GM18499 (cell line): ENCODE measurements around the gene ZNHIT6.

ENCODE experiments used
- ATAC-seq: cut with Tn5 transposase; IDR thresholded peaks from one replicate; pipeline ENCODE4 v1.9.1; 2021; ENCODE audit warnings: moderate number of reproducible peaks; ENCODE audit not compliant: insufficient read depth, unreplicated experiment

ZNHIT6 gene

DNA sequence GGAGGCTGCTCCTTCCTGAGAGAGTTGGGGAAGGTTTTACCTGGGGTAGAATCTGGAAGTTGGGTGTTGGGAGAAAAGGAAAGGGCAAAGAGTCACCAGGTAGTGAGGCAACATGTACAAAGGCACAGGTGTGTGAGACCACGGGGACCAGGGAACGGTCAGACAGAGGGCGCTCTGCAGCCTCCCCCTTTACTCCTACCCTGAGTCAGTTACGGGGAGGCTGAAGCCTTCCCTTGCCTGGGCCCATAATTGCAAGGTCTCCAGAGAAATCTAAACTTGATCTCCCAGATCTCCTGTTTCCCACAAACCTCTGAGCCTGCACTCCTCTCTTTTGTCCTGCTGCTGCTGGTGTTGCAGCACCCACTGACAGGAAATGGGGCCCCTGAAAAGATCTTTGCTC, 105.7 kb downstream of the ZNHIT6 start:
- ATAC-seq: no peak

DNA sequence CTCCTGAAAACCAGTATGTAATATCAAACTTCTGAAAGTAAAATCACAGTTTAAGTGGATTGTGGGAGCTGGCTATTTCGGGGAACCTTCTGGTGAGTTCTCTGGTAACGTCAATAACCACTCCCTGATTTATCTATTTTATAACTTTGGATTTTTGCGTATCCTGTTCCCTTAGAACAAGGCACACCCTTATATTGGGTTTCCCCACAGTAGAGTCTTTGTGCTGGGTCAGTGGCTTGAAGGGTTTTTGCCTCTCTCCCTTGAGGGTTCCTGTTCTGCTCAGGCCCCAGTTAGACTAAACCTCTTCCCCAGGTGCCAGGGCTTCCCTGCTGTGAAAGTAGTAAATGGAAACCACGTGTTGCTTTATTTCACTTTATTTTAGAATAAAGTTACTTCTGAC, 106.3 kb downstream of the ZNHIT6 start:
- no peak for ATAC-seq

DNA sequence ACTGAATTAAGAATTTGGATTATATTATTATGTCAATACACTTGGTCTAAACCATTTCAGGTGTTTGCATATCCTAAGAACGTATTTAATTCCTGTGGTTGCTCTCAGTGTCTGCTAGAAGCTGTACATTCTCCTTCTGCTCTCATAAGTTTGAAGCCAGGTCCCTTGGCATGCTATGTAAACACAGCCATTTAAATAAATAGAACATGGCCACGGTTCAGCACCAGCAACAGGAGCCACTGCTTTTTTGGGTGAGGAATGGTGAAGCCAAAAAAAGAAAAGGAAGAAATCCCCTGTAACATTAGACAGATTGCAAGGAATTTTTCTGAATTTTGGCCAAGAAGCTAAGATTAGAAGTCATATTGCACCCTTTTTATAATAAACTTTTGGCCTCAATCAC, 108.6 kb downstream of the ZNHIT6 start:
- no peak for ATAC-seq
